OCI-LY1 (cell line): ENCODE results near the gene DPH6.

Source experiments
- CTCF ChIP-seq: fragments of 200-600 bp; sonication (generic), shearing (Covaris generic); IDR thresholded peaks from 2 replicates; pipeline ENCODE4 v1.5.1; 2017; ENCODE audit warnings: mild to moderate bottlenecking, antibody characterized with exemption, low read length, moderate library complexity, mixed read lengths
- EZH2 ChIP-seq: fragments of 200-600 bp; sonication (generic), shearing (Covaris generic); IDR thresholded peaks from 2 replicates; pipeline ENCODE4 v1.8.0; 2017; ENCODE audit warnings: borderline replicate concordance, mixed run types, mild to moderate bottlenecking, antibody characterized with exemption, low read length, moderate library complexity, mixed read lengths

GRCh38 chr15:35439291-35439690 lies 106.7 kb downstream of the DPH6 start:
- TF ChIP-seq EZH2, result no peak
- TF ChIP-seq CTCF, result no peak
